HEK293 (cell line): ENCODE data around the gene TAGLN2.

Experiments used
- CTCF ChIA-PET: fragments of 350-600 bp; formaldehyde crosslinking; extraction: SDS; loops from one replicate; lab custom pipeline; 2021; ENCODE audit warnings: antibody characterized with exemption; lab: Yijun Ruan, JAX
- POLR2A ChIA-PET: fragments of 300-600 bp; formaldehyde crosslinking; extraction: SDS; loops from one replicate; lab custom pipeline; 2020; ENCODE audit warnings: antibody characterized with exemption, inconsistent platforms; lab: Yijun Ruan, JAX
- H3K27ac ChIP-seq: fragments of 200-500 bp; sonication (Bioruptor generic); 2 replicates; pipeline ENCODE4 v1.5.1; 2014; ENCODE audit warnings: low read depth, low read length, control low read depth, inconsistent platforms; ENCODE audit errors: extremely low read depth
- H3K36me3 ChIP-seq, 2 experiments: fragments of 200-500 bp in 1 of 2; sonication (Bioruptor generic) in 1 of 2; 1 replicate in 1 of 2; 2 replicates in 1 of 2; pipeline ENCODE4 v1.5.1; 2014 to 2017; ENCODE audit warnings: inconsistent platforms in 2 of 2, low read length in 2 of 2; ENCODE audit not compliant: control insufficient read depth in 2 of 2, insufficient read depth in 1 of 2
- H3K4me1 ChIP-seq: fragments of 200-500 bp; sonication (Bioruptor generic); 2 replicates; pipeline ENCODE4 v1.5.1; 2014; ENCODE audit warnings: mild to moderate bottlenecking, low read length, inconsistent platforms; ENCODE audit not compliant: control insufficient read depth, insufficient read depth
- H3K4me3 ChIP-seq: 2 replicates; pipeline ENCODE4 v1.5.1; 2011; ENCODE audit warnings: low read depth, mild to moderate bottlenecking, control low read depth, low read length, moderate library complexity
- H3K9me3 ChIP-seq: fragments of 200-500 bp; sonication (Bioruptor generic); 2 replicates; pipeline ENCODE4 v1.5.1; 2014; ENCODE audit warnings: low read depth, low read length, inconsistent platforms; ENCODE audit not compliant: control insufficient read depth, insufficient read depth
- KLF1 ChIP-seq: fragments of 450-650 bp; formaldehyde crosslinking; IDR thresholded peaks from 2 replicates; pipeline ENCODE4 v1.5.1; 2016; ENCODE audit warnings: missing biosample characterization, missing genetic modification characterization
- KLF17 ChIP-seq: fragments of 450-650 bp; formaldehyde crosslinking; IDR thresholded peaks from 2 replicates; pipeline ENCODE4 v1.5.1; 2016; ENCODE audit warnings: missing biosample characterization, missing genetic modification characterization
- MZF1 ChIP-seq: fragments of 450-650 bp; formaldehyde crosslinking; IDR thresholded peaks from 2 replicates; pipeline ENCODE4 v1.5.1; 2017; ENCODE audit warnings: missing biosample characterization, missing genetic modification characterization, borderline replicate concordance
- SP7 ChIP-seq: fragments of 450-650 bp; formaldehyde crosslinking; IDR thresholded peaks from 2 replicates; pipeline ENCODE4 v1.5.1; 2016; ENCODE audit warnings: missing biosample characterization, missing genetic modification characterization
- ZBTB26 ChIP-seq: fragments of 450-650 bp; formaldehyde crosslinking; optimal IDR thresholded peaks from 2 replicates; pipeline ENCODE3; 2016; ENCODE audit warnings: missing biosample characterization, mild to moderate bottlenecking, missing genetic modification characterization
- ZNF266 ChIP-seq: fragments of 450-650 bp; formaldehyde crosslinking; IDR thresholded peaks from 2 replicates; pipeline ENCODE4 v1.5.1; 2016; ENCODE audit warnings: missing biosample characterization, missing genetic modification characterization, low read depth
- ZNF280C ChIP-seq: fragments of 450-650 bp; formaldehyde crosslinking; IDR thresholded peaks from 2 replicates; pipeline ENCODE4 v1.5.1; 2016; ENCODE audit warnings: missing biosample characterization, missing genetic modification characterization
- ZNF423 ChIP-seq: fragments of 450-650 bp; formaldehyde crosslinking; IDR thresholded peaks from 2 replicates; pipeline ENCODE4 v1.5.1; 2016; ENCODE audit warnings: missing biosample characterization, missing genetic modification characterization
- ZNF549 ChIP-seq: fragments of 450-650 bp; IDR thresholded peaks from 2 replicates; pipeline ENCODE4 v1.5.1; 2018; ENCODE audit warnings: missing biosample characterization, missing genetic modification characterization, mild to moderate bottlenecking, inconsistent platforms, moderate library complexity
- ZNF571 ChIP-seq: fragments of 450-650 bp; formaldehyde crosslinking; IDR thresholded peaks from 2 replicates; pipeline ENCODE4 v1.5.0; 2017; ENCODE audit warnings: missing biosample characterization, missing genetic modification characterization
- ZNF600 ChIP-seq: fragments of 450-650 bp; formaldehyde crosslinking; IDR thresholded peaks from 2 replicates; pipeline ENCODE4 v1.5.1; 2016; ENCODE audit warnings: missing biosample characterization, missing genetic modification characterization
- ZNF610 ChIP-seq: fragments of 450-650 bp; formaldehyde crosslinking; IDR thresholded peaks from 2 replicates; pipeline ENCODE4 v1.5.1; 2016; ENCODE audit warnings: missing biosample characterization, missing genetic modification characterization, borderline replicate concordance
- ZNF645 ChIP-seq: fragments of 450-650 bp; formaldehyde crosslinking; IDR thresholded peaks from 2 replicates; pipeline ENCODE4; 2016; ENCODE audit warnings: missing biosample characterization, missing genetic modification characterization
- ZNF670 ChIP-seq: fragments of 450-650 bp; formaldehyde crosslinking; IDR thresholded peaks from 2 replicates; pipeline ENCODE4 v1.5.1; 2016; ENCODE audit warnings: missing biosample characterization, missing genetic modification characterization, low read depth
- ZSCAN16 ChIP-seq: fragments of 450-650 bp; formaldehyde crosslinking; IDR thresholded peaks from 2 replicates; pipeline ENCODE4 v1.5.1; 2016; ENCODE audit warnings: missing biosample characterization, missing genetic modification characterization

Gene TAGLN2

GRCh38 chr1:159964144-159964543 lies 38.8 kb upstream of the TAGLN2 start (continued):
- no peak for TF ChIP-seq ZNF610 (tag by site-specific recombination)

- Histone ChIP-seq H3K4me3 (no peak overlapping the region), H3K27ac (no peak overlapping the region), H3K36me3 (no peaks in the 10 kb centered on the region), H3K9me3 (no peaks in the 10 kb centered on the region), H3K4me1 (no peaks in the 10 kb centered on the region)
- CTCF ChIA-PET: interaction anchor here (0.6 to 1.1 kb wide), 2 partner anchors 21 to 1391 kb away, joined by 3 to 4 read pairs; no protein-coding TSS in a partner anchor
- TF ChIP-seq ZNF670 (tag by site-specific recombination): no peak
- TF ChIP-seq ZNF571 (tag by site-specific recombination): no peak
- no peak for TF ChIP-seq MZF1 (tag by site-specific recombination)
- TF ChIP-seq ZNF549 (tag by site-specific recombination): no peak
- no peak for TF ChIP-seq ZSCAN16 (tag by site-specific recombination)
- TF ChIP-seq ZNF600: no peak
- no peak for TF ChIP-seq ZNF266 (tag by site-specific recombination)
- TF ChIP-seq KLF17: no peak
- no peak for TF ChIP-seq SP7 (tag by site-specific recombination)
- no peak for TF ChIP-seq ZBTB26
- no peak for TF ChIP-seq ZNF645 (tag by site-specific recombination)
- no peak for TF ChIP-seq ZNF280C
- POLR2A ChIA-PET: no interaction called here
These were observed 36.9 kb upstream of the TAGLN2 start for GRCh38 chr1:159962176-159962575.

- POLR2A ChIA-PET: no interaction called here
- 0 out of 2 replicates have a peak, but pooled peaks have one; percentile 39 for TF ChIP-seq KLF1
- no peak for TF ChIP-seq ZNF423 (tag by site-specific recombination)
- TF ChIP-seq, all 188 proteins: peak for 1
- CTCF ChIA-PET: interaction anchor here (0.6 to 1.1 kb wide), 2 partner anchors 21 to 1390 kb away, joined by 3 to 4 read pairs; no protein-coding TSS in a partner anchor
- Histone ChIP-seq H3K36me3 (no peaks in the 10 kb centered on the region), H3K4me1 (no peaks in the 10 kb centered on the region), H3K27ac (no peak overlapping the region), H3K4me3 (no peak overlapping the region), H3K9me3 (no peaks in the 10 kb centered on the region)
These were observed 36.3 kb upstream of the TAGLN2 start for GRCh38 chr1:159961636-159962035.
